BLaER1 treated with 17β-estradiol and CSF1 and Interleukin-3, amounts not matched to agents 10 nM and 100 nM (cell line): ENCODE measurements around the gene CLDN18.

Experiments used
- H3K27ac ChIP-seq, 11 experiments: shearing (Covaris generic); formaldehyde crosslinking; 2 replicates each; pipeline ENCODE4 v1.8.1; 2022
- H3K27me3 ChIP-seq, 11 experiments: shearing (Covaris generic); formaldehyde crosslinking; 2 replicates each; pipeline ENCODE4 v1.8.1; 2022
- H3K36me3 ChIP-seq, 11 experiments: shearing (Covaris generic); formaldehyde crosslinking; 2 replicates each; pipeline ENCODE4 v1.8.1; 2022
- H3K4me1 ChIP-seq, 10 experiments: shearing (Covaris generic); formaldehyde crosslinking; 2 replicates each; pipeline ENCODE4 v1.8.1; 2022
- H3K4me2 ChIP-seq, 11 experiments: shearing (Covaris generic); formaldehyde crosslinking; 2 replicates each; pipeline ENCODE4 v1.8.1; 2022
- H3K4me3 ChIP-seq, 10 experiments: shearing (Covaris generic); formaldehyde crosslinking; 2 replicates each; pipeline ENCODE4 v1.8.1; 2022
- H3K9ac ChIP-seq, 11 experiments: shearing (Covaris generic); formaldehyde crosslinking; 2 replicates each; pipeline ENCODE4 v1.8.1; 2022
- H3K9me3 ChIP-seq, 11 experiments: shearing (Covaris generic); formaldehyde crosslinking; replicated peaks in 1 of 11; 2 replicates each; pipeline ENCODE4 v1.8.1; 2022
- H4K20me1 ChIP-seq, 11 experiments: shearing (Covaris generic); formaldehyde crosslinking; 2 replicates each; pipeline ENCODE4 v1.8.1; 2022
- Cebpa-rat ChIP-seq, 11 experiments: shearing (Covaris generic); IDR thresholded peaks; 2 replicates each; pipeline ENCODE4 v1.8.1; 2022

CLDN18 gene

GRCh38 chr3:138009476-138010272, at the start of gene CLDN18:
CLDN18 (plus strand) TSS chr3:138010165; CDS start chr3:138010226, 61 bp downstream.
- Histone ChIP-seq H3K36me3 (no peaks in the 10 kb centered on the region), H3K4me1 (no peaks in the 10 kb centered on the region), H3K4me2 (no peak within 1 kb of the TSS), H3K27me3 (no peaks in the 10 kb centered on the region), H4K20me1 (no peaks in the 10 kb centered on the region), H3K9ac (no peak within 1 kb of the TSS), H3K9me3 (no peaks in the 10 kb centered on the region), H3K27ac (no peak within 1 kb of the TSS), H3K4me3 (no peak within 1 kb of the TSS)
- TF ChIP-seq Cebpa-rat (IDR thresholded peaks at IDR 0.05), result no peak

DNA sequence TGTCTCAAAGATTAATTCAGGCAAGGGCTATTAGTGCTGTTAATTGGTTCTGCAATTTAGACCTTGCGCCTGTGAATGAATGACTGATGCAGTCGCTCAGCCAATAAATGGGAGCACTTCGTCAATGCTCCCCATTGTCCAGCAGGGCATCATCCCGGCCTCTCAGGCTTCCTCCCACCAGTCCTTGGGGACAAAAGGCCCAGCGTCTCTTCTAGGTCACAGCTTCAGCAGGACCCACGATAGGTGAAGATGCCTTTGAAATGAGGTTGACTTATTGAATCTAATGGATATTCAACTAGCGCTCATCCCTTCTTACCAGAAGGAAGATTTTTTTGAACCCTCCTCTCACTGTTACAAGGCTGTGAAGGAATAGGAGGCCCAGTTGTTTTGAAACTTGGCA, 47.7 kb upstream of the CLDN18 start:
- Histone ChIP-seq H4K20me1 (no peaks in the 10 kb centered on the region), H3K9me3 (no peaks in the 10 kb centered on the region), H3K9ac (no peak overlapping the region), H3K36me3 (no peaks in the 10 kb centered on the region), H3K4me3 (no peak overlapping the region), H3K4me1 (no peaks in the 10 kb centered on the region), H3K27me3 (no peaks in the 10 kb centered on the region), H3K27ac (no peak overlapping the region), H3K4me2 (no peak overlapping the region)
- no peak for TF ChIP-seq Cebpa-rat (IDR thresholded peaks at IDR 0.05)

DNA sequence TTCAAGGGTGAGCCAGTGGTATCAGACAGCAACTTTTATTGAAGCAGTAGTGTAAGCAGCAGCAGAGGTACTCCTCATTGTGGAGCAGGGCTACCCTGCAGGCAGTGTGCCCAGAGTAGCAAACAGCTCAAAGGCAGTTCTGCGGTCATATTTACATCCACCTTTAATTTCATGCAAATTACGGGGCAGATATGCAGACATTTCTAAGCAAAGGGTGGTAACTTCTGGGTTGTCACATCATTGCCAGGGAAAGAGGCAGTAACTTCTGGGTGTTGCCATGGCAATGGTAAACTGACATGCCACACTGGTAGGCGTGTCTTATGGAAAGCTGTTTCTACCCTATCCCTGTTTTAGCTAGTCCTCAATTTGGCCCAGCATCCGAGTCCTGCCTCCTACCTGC, 46.5 kb upstream of the CLDN18 start:
- Histone ChIP-seq H4K20me1 (no peaks in the 10 kb centered on the region), H3K9ac (no peak overlapping the region), H3K9me3 (no peaks in the 10 kb centered on the region), H3K4me1 (no peaks in the 10 kb centered on the region), H3K36me3 (no peaks in the 10 kb centered on the region), H3K4me3 (no peak overlapping the region), H3K27ac (no peak overlapping the region), H3K4me2 (no peak overlapping the region), H3K27me3 (no peaks in the 10 kb centered on the region)
- TF ChIP-seq Cebpa-rat (IDR thresholded peaks at IDR 0.05), result no peak

GRCh38 chr3:137970914-137971831, 38.8 kb upstream of the CLDN18 start:
- H3K9me3 ChIP-seq, result 0 out of 22 replicates have a peak, but pooled peaks cover 0 to 5% (median 0%) of the 10 kb centered on the region in 11 experiments
- H3K27ac ChIP-seq, result no peak overlapping the region
- no peak overlapping the region; a peak in 1 of 22 replicates for H3K9ac ChIP-seq
- no peaks in the 10 kb centered on the region for H3K27me3 ChIP-seq
- H4K20me1 ChIP-seq, result no peaks in the 10 kb centered on the region
- no peaks in the 10 kb centered on the region for H3K4me1 ChIP-seq
- no peak for TF ChIP-seq Cebpa-rat (IDR thresholded peaks at IDR 0.05)
- H3K4me3 ChIP-seq, result no peak overlapping the region
- no peaks in the 10 kb centered on the region for H3K36me3 ChIP-seq
- H3K4me2 ChIP-seq, result peak overlapping the region in 5 of 11 experiments; percentile 14 to 78 (median 38); a peak in 5 of 22 replicates

DNA sequence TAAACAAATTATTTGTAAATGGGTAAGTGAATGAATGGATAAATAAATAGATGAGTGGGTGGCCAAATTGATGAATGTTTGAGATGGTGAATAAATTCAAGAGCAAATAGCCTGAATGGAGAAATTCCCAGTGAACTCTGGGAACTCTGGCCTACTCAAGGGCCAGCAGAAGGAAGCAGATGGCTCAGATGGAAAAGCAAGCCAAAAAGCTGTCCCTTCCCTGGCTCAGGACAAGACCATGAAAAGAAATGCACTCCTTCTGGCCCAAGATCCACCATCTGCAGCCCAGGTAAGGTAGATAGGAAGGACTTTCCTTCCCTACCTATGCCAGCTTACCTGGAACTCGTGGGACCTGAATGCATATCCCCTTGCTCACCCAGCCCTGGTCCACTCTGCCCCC, 37.6 kb upstream of the CLDN18 start:
- Histone ChIP-seq H4K20me1 (no peaks in the 10 kb centered on the region), H3K9me3 (0 out of 22 replicates have a peak, but pooled peaks cover 0 to 5% (median 0%) of the 10 kb centered on the region in 11 experiments), H3K9ac (no peak overlapping the region), H3K27me3 (no peaks in the 10 kb centered on the region), H3K4me3 (no peak overlapping the region), H3K4me1 (no peaks in the 10 kb centered on the region), H3K27ac (no peak overlapping the region), H3K36me3 (no peaks in the 10 kb centered on the region), H3K4me2 (no peak overlapping the region)
- no peak for TF ChIP-seq Cebpa-rat (IDR thresholded peaks at IDR 0.05)

DNA sequence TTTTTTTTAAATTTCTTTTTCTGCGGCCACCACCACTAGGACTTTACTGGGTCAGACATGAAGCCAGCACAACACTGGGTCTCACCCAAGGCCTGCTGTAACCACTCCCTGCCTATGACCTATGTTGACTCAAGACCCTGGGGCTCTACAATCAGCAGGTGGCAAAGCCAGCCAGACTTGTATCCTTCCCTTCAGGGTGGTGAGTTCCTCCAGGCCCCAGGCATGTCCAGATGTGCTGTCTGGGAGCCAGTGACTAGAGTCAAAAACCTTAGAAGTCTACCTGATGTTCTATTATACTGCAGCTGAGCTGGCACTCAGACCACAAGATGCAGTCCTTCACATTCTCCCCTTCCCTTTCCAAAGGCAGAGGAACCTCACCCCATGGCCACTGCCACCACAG, 31.6 kb upstream of the CLDN18 start:
- Histone ChIP-seq H3K4me3 (no peak overlapping the region), H3K9ac (no peak overlapping the region), H3K4me1 (no peaks in the 10 kb centered on the region), H3K36me3 (no peaks in the 10 kb centered on the region), H3K27ac (no peak overlapping the region), H3K27me3 (no peaks in the 10 kb centered on the region), H3K9me3 (peaks cover 0 to 13% (median 4%) of the 10 kb centered on the region in 11 experiments; a peak in 7 of 22 replicates), H3K4me2 (no peak overlapping the region), H4K20me1 (no peaks in the 10 kb centered on the region)
- TF ChIP-seq Cebpa-rat (IDR thresholded peaks at IDR 0.05), result no peak

GRCh38 chr3:137987723-137988122, 22.2 kb upstream of the CLDN18 start:
- Histone ChIP-seq H4K20me1 (no peaks in the 10 kb centered on the region), H3K4me1 (no peaks in the 10 kb centered on the region), H3K9me3 (no peaks in the 10 kb centered on the region), H3K27me3 (no peaks in the 10 kb centered on the region), H3K4me3 (no peak overlapping the region), H3K27ac (no peak overlapping the region), H3K36me3 (no peaks in the 10 kb centered on the region), H3K4me2 (no peak overlapping the region), H3K9ac (no peak overlapping the region)
- no peak for TF ChIP-seq Cebpa-rat (IDR thresholded peaks at IDR 0.05)

DNA sequence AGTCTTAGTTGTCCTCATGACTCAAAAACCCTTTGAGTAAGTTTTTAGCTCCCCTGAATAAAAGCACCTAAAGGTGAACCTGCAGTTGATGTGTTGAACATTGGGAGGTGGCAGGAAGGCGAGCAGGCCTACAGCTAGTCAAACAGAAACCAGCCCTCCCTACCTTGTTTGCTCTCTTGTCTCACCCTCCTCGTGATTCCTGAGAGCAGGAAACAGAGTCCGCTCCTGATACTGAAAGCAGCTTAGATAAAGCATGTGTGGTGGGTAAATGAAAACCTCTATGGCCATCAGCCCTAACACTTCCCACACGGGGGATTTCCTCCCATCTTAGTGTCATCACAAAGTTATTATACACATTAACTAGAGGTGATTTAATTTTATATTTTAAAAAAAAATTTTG, 21.8 kb upstream of the CLDN18 start:
- no peak overlapping the region for H3K9ac ChIP-seq
- H3K4me3 ChIP-seq, result no peak overlapping the region
- H3K27ac ChIP-seq, result no peak overlapping the region
- H3K9me3 ChIP-seq, result peaks cover 0 to 1% (median 0%) of the 10 kb centered on the region in 11 experiments; a peak in 2 of 22 replicates
- H3K27me3 ChIP-seq, result no peaks in the 10 kb centered on the region
- no peak for TF ChIP-seq Cebpa-rat (IDR thresholded peaks at IDR 0.05)
- no peaks in the 10 kb centered on the region for H3K4me1 ChIP-seq
- no peaks in the 10 kb centered on the region for H3K36me3 ChIP-seq
- no peak overlapping the region for H3K4me2 ChIP-seq
- H4K20me1 ChIP-seq, result no peaks in the 10 kb centered on the region

- TF ChIP-seq Cebpa-rat (IDR thresholded peaks at IDR 0.05), result no peak
- H3K4me2 ChIP-seq, result no peak overlapping the region
- H3K9ac ChIP-seq, result no peak overlapping the region
- H3K36me3 ChIP-seq, result no peaks in the 10 kb centered on the region
- no peaks in the 10 kb centered on the region for H3K4me1 ChIP-seq
- peaks cover 4 to 10% (median 6%) of the 10 kb centered on the region in 11 experiments for H3K9me3 ChIP-seq
- no peaks in the 10 kb centered on the region for H3K27me3 ChIP-seq
- H4K20me1 ChIP-seq, result no peaks in the 10 kb centered on the region
- no peak overlapping the region for H3K27ac ChIP-seq
- no peak overlapping the region for H3K4me3 ChIP-seq
Measured at GRCh38 chr3:137988982-137989381, 21.0 kb upstream of the CLDN18 start.
